GM18505 (cell line): Measurements from ENCODE around the gene STK39.
"Not testable (repeated sequence)": the region's sequence is repeated elsewhere in the genome, so short reads cannot be mapped to it uniquely, and the experiment has no call there.

Experiments used
- ATAC-seq: cut with Tn5 transposase; IDR thresholded peaks from one replicate; pipeline ENCODE4 v1.9.1; 2021; ENCODE audit not compliant: unreplicated experiment
- POLR2A ChIP-seq: IDR thresholded peaks from 4 replicates; pipeline ENCODE4 v1.6.1; 2011; ENCODE audit warnings: borderline replicate concordance; ENCODE audit not compliant: insufficient read depth, insufficient read length; ENCODE audit errors: extremely low read depth

Gene STK39

GRCh38 chr2:168247341-168248261, at the start of gene STK39:
STK39 (minus strand) TSS chr2:168247595; CDS start chr2:168247435, 160 bp downstream.
- TF ChIP-seq POLR2A, result no peak
- ATAC-seq, result peak; percentile 76

GRCh38 chr2:168295051-168295450, 47.7 kb upstream of the STK39 start:
- no peak for TF ChIP-seq POLR2A
- no peak for ATAC-seq

DNA sequence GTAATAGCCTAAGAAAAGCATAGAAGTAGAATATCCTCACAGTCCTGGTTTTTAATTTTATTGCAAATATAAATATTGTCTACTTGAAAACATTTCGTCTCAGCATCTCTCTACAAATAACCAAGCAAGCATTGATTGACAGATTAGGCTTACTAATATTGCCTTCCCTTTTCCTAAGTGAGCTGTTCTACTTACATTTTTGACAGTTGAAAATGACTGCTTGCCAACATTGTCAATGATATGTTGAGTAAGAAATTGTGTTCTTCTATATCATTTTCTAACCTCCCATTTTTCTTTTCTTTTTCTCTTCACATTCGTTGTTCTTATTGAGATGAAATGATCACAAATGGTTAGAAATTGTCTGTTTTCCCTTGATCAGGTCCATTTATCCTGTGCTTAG, 47.0 kb upstream of the STK39 start:
- TF ChIP-seq POLR2A, result no peak
- ATAC-seq, result no peak

DNA sequence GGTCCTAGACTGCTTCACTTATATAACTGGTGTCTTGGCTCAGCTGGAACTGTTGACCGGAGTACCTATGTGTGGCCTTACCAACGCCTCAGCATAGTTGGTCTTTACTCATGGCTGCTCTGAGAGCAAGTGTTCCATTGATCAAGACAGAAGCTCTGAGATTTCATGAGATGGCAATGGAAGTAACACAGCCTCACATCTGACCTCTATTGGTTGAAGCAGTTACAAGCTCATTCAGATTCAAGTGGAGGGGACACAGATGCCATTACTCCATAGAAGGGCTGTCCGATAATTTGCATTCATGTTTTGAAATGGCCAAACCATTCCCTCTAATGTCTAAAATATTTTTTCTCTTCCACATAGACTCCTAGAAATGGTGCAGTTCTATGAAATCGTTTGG, 46.4 kb upstream of the STK39 start:
- no peak for ATAC-seq
- no peak for TF ChIP-seq POLR2A

GRCh38 chr2:168290391-168290790, 43.0 kb upstream of the STK39 start:
- ATAC-seq, result no peak
- no peak for TF ChIP-seq POLR2A

- ATAC-seq, result no peak
- TF ChIP-seq POLR2A, result no peak
These were observed 42.5 kb upstream of the STK39 start for GRCh38 chr2:168289880-168290279.

DNA sequence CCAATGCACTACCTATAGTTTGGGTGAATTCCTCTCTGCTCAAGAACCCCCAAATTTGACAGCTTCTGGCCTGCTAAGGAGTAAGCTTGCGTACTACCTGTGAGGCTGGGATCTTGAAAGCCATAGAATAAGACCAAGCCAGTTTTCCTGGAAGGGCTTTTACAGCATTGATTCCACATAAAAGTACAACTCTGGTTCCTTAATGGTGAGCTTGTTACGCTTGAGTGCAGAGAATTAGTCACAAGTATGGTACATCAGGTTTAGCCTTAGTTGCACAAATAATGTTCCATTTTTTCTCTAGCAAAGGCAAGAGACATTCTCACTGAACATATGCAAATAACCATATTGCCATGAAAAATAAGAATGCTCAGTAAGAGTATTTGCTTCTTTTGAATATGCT, 39.1 kb upstream of the STK39 start:
- no peak for TF ChIP-seq POLR2A
- ATAC-seq, result no peak

GRCh38 chr2:168278424-168278888, 31.1 kb upstream of the STK39 start:
- no peak for ATAC-seq
- no peak for TF ChIP-seq POLR2A

GRCh38 chr2:168277276-168277675, 29.9 kb upstream of the STK39 start:
- ATAC-seq, result no peak
- TF ChIP-seq POLR2A, result no peak

- TF ChIP-seq POLR2A, result no peak
- no peak for ATAC-seq
These were observed 24.8 kb upstream of the STK39 start for GRCh38 chr2:168272225-168272624.

- not testable (repeated sequence) for ATAC-seq
These were observed 15.5 kb upstream of the STK39 start for GRCh38 chr2:168262926-168263325.

GRCh38 chr2:168256448-168256847, 9.1 kb upstream of the STK39 start:
- TF ChIP-seq POLR2A, result no peak
- no peak for ATAC-seq

DNA sequence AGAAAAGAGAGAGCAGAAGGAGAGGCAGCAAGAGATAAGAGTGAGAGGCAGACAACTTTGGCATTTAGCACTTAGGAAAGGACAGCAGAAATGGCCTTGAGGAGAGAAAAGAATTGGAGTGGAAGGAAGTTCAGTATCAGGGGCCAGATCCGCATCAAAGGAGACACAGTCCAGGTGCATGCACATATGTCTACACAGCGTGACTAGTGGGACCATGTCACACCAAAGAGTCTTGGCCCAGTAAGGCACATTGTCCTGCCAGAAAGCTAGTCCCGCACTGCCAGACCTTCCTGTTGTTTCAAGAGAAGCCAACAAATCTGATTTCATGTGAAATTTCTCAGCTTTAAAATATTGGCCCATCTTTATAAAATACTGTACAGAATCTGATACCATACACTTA, 8.5 kb upstream of the STK39 start:
- no peak for TF ChIP-seq POLR2A
- ATAC-seq, result no peak

GRCh38 chr2:168255103-168255502, 7.7 kb upstream of the STK39 start:
- TF ChIP-seq POLR2A, result no peak
- no peak for ATAC-seq
